ENCODE results near the gene GHRH.

GHRH gene

DNA sequence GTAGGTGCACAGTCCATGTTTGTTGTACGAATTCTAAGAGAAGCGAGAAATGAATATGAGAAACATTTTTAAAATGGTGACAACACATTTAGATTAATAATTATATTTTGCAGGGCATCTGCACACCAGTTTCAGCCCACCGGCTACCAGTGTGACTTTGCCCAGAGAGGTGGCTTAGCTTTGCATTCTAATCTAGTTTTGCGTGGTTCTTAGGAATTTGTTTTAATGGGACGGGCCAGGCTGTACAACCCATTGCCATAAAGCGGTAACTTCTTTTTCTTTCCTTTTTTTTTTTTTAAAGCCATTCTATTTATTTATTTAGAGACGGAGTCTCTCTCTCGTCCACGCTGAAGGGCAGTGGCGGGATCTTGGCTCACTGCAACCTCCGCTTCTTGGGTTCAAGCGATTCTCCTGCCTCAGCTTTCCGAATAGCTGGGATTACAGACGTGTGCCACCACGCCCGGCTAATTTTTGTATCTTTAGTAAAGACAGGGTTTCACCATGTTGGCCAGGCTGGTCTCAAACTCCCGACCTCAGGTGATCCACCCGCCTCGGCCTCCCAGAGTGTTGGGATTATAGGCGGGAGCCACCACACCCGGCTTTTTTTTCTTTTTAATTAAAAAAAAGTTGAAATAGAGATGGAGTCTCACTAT is 28.7 kb upstream of the GHRH start:
- FAIRE-seq = no peak

DNA sequence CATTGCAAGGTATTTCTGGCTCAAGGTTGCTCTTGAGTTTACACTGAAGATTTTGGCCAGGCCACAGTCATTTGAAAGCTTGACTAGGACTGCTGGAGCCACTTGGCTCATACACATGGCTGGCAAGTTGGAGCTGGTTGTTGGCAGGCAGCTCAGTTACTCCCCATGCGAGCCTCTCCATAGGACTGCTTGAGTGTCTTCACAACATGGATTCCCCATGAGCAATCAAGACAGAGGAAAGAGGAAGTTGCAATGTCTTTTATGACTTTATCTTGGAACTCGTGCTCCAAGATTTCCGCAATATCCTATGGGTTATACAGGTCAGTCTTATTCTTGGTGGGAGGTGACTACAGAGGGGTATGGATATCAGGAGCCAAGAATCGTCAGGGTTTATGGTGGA is 26.5 kb upstream of the GHRH start:
- no peak for FAIRE-seq

DNA sequence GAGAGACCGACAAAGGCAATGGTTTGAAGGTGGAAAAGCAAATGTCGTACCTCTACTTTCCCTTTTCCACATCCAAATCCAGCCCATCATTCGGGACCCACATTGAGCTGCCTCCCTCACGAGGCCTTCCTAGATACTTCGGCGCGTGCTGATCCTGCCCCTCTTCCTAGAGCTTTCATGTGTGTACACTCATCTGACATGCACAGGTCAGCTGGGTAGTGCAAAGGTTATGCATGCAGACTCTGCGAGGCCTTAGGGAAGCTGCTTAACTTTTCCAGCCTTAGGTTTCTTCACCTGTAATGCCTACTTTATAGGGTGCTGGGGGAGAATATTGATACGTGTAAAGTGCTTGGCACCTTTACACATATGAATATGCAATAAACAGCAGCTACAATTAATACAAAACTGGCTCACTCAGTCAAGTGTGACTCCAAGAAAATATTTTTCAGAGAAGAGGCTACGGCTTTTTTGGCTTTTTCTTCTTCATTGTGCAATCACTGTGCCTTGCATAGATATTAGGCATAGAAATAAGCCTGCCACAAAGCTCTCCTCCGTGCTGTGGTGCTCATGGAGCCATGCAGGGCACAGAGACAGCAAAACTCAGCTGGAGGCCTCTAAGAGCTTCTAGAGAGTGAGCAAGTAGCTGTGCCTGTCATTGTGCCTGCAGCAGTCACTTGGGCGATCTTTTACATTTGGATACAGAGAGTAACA is 24.2 kb upstream of the GHRH start:
- FAIRE-seq = no peak

DNA sequence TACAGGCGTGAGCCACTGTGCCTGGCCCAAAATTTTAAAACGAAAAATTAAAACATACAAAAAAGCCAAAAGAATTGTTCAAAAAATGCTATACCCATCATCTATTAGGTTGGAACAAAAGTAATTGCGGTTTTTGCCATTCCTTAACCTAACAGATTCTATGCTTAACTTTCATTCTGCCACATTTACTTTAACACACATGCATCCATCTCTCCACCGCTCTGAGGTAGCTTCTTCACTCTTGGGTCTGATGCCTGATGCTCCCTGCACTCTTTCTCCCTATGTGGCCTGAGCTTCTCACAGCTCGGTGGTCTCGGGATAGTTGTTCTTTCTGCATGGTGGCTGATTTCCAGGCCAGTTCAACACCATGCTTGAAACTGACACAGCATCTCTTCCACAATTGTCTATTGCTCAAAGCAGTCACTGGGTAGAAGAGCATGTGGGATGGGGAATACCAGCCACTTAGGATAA is 23.1 kb upstream of the GHRH start:
- FAIRE-seq = no peak

DNA sequence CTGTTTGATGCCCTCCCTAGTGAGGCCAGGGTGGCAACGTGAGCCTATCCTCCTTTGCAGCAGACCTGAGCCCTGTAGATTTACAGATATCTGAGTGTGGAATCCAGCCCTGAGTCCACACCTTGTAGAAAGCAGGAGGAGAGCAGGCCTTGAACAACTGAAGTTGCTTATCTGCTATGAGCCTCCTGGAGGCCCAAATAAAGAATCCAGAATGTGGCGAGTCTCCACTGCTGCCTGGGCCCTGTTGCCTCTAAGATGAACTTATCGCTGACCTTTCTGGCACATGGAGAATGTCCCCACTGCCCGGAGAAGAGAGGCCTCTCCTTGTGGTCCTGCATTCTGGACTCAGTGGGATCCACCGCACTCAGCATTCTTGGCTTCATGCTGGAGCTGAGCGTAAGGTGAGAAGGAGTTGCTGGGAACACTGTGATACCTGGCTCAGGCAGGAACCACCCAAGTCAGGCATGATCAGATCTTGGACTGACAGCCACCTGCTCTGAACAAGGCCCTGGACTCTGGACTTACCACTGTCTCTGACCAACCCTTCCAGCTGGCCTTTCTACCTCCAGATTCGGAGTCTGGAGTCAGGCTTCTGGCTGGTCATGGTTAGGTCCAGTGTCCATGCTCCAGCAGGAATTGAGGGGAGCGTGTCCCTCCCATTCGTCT is 22.0 kb upstream of the GHRH start:
- no peak for FAIRE-seq

DNA sequence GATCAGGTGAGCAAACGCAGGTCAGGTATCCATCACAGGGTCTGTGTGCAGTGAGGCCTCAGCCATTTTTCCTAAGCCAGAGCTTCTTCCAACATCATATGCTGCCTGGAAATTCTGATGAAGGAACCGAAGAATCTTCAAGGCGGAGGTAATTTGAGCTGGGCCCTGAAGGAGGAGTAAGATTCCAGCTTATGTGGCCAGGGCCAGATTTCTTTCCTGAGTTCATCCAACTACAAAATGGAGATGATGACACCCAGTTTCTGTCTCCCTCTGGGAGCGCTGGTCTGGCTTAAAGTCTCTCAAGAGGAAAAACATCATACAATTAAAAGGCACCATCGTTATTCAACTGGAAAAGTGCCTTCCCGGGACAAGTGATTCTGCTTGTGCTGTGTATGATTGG is 20.9 kb upstream of the GHRH start:
- FAIRE-seq = no peak

DNA sequence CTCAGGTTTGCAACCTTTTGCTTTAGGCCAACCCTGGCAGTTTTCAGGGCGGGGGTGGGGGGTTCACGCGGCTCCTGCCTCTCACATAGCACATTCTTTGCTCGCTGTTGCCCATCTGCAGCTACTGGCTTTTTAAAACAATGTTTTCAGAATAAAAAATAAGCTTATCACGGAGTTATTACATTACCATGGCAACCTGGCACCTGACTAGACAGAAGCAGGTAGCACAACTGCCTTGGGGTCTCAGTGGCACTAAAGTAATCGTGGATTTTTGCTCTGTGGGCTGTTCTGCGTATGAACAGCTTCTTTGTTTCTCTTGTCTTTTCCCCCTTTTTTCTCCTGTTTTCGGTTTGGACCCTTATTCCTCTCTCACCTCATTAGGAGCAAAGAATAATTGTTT is 18.8 kb upstream of the GHRH start:
- FAIRE-seq = no peak

DNA sequence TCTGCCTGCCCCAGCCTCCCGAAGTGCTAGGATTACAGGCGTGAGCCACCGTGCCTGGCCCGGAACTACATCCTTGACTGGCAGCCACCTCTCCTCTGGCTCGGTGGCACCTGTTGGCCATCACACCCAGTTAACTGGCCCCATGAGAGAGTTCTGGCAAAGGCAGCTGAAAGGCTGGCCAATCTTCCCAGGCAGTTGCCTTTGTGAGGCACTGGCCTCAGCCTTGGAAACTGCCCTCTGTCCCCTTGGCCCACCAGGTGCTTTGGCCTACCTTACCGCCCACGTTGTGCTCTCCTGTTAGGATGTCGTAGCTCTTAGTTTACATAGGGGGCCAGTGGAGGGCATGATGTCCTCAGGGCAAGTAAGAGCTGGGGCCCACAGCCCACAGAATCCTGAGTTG is 18.2 kb upstream of the GHRH start:
- FAIRE-seq = no peak

DNA sequence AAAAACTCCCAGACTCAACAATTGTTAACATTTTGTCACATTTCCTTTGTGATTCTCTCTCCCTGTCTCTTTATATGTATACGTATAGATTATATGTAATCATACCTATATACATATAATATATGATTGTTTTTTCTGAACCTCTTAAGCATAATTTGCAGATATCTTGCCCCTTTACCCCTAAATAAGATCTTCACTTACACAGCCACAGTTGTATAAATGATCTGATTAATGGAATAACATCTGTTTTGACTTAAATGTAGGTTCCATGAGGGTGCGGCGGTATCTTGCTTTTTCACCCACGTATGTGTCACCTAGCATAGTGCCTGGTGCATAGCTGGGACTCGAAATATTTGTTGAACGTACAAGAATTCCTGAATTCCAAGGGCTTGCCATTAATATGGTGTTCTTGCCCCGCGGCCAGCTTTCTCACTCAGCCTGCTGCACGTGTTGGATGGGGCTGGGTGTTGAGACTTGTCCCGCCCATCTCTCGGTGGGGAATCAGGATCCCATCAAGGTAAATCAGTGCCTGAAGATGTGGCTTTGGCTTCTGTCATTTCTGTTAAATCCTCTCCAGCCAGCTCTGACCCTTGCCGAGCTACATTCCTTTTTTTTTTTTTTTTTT is 17.5 kb upstream of the GHRH start:
- FAIRE-seq = no peak

DNA sequence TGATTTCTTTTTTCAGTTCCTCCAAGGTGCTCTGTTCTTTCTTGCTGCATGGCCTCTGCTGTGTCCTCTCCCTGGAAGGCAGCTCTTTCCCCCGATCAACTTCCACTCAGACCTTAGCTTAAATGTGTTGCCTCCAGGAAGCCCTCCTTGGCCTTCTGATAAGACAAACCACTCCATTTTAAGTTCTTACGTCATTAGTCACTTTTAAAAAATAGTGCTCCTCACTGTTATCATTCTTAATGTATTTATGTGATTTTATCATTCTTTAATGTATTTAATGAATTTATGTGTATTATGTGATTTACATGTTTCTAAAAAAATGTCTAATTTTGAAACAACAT is 15.6 kb upstream of the GHRH start:
- no peak for FAIRE-seq

DNA sequence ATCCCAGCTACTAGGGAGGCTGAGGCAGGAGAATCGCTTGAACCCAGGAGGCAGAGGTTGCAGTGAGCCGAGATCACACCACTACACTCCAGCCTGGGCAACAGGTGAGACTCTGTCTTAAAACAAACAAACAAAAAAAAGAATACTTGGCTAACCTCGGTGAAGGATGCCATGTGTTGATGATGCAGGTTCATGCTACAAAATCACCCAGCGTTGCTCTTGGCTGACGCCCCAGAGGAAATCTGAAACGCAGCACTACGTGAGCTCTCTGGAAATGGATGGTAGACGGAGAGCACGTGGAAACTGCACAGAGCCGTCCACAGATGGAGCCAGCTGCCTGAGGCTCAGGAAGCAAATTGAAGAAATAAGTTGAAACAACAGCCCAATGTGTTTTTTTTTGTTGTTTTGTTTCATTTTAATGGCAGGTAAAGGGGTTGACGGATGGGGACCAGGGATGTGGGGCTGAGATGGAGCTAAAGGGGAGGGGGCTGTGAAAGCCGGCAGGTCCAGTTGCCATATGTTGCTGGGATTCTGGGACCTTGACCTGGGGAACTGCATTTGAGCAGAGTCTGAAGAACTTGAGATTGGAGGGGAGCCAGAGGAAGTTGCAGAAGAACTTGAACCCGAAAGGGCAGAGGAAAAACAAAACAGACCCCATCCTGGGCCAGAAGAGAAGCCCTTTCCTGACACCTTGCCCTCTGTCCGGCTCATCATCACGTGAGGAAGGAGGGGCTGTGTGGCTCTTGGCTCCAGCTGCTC is 15.1 kb upstream of the GHRH start:
- no peak for FAIRE-seq

DNA sequence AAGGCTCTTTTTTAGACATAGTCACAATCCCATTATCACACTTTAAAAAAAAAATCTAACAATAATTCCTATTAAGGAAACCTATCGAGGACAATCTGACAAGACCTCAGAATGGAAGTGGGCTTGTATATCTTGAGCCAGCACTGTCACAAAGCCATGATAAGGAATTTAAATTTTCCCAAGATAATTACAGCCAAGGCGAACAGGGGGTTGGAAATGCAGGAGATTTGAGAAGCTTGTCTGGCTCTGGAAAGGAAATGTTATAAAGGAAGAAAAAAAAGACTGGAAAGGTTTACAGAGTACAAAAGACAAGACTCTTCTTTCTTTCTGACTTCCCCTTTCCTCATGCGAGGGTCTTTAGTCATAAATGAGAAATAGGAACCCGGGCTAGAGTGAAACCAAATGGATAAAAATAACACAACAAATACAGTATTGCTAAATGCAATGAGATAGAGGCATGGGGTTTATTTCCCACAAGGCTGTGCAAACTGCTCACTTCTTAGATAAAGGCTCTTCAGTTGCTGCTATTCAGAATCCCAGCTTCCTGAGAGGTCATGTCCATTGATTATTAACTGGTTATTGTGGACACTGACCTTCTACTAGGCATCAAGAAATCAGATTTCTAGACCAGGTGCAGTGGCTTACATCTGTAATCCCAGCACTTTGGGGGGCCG is 13.4 kb upstream of the GHRH start:
- FAIRE-seq = no peak

DNA sequence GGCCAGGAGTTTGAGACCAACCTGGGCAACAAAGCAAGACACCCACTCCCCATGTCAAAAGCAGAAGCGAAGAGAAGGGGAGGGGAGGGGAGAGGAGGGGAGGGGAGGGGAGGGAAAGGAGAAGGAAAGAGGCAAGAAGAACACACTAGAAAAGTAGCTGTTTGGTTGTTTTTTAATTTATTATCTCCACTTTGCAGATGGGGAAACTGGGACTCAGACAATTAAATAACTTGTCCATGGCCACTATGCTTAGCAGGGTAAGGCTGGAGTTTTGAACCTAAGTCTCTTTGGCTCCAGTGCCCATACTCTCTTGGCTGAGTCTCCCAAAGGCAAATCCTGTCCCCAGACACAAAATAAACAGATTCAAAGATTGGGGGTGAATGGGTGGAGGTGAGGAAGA is 12.4 kb upstream of the GHRH start:
- FAIRE-seq = no peak

DNA sequence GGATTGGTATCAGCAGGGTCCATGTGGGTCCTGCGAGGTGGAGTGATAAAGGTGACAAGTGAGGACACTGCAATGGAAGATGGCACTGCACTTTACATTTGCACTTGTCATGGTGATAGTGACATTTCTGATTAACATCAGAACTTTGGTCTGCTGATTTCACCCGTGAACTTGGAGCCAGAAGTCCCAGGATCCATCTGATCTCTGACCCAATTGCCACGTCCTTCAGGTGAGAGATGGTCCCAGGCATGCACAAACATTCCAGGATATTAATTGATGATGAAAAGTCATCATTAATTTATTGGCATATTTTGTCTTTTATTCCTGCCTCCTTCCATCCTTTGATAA is 9.8 kb upstream of the GHRH start:
- no peak for FAIRE-seq

DNA sequence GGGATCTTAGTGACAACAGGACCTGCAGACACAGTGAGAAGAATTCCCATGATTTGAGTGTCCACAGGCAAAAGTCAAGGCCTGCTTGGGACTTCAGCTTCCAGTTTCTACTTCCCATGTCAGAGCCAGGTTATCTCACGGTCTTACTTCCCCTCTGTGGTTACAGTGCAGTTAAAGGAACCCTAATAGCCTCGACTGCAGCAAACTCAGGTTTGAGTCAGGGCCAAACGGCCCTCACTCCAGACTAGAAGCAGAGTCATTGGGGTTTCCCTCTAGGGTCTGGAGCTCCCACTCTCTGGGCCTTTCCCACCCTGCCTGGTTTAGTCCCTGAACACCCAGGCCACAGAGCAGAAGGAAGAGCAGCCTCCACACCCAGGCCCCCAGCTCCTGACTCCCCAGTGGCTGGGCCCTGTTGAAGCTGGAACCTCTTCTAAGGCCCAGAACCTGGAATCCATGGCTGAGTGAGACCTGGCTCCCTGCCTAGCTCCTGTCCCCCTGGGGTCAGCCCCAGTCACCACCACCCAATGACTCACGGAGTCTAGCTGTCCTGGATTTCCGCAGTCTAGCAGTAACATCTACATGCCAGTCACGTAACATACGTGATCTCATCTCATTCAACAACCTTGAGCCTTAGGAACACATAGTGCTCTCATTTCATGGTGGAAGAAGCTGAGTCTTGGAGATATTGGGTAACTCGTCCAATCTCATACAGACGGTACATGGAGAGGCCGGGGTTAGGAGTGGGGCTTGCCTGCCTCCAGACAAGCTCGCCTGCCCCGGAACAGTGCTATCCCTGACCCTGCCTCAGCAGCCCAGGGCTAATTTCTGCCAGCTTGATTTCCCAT is 9.2 kb upstream of the GHRH start:
- FAIRE-seq = no peak

DNA sequence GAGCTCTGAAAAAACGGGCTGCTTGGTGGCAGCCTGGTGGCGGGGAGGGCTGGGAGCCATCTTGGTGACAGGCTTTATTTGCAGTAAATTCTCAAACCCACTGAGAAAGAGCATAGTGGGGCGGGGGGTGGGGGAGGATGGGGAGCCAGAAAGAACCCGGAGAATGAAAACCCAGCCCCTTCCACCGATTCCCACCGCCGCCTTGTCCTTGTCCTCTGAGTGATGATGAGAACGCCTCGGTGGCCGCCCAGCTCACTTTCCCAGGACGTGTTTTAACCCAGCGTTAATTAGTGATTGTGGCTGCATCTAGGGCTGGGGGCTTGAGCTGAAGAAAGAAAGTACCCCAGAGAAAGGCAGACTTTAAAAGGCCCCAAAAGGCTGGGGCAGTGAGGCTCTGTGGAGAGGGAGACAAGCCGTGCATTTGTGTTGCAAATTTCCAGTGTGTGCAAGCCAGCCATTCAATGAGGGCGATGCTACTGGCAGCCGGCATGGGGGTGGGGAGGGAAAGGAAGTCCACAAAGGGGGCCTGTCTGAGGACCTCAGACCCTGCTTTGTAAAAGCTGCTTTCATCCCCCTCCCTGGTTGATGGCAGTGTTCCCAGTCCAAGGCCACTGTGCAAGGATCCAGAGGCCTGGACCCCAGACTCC is 6.2 kb upstream of the GHRH start:
- FAIRE-seq = no peak

DNA sequence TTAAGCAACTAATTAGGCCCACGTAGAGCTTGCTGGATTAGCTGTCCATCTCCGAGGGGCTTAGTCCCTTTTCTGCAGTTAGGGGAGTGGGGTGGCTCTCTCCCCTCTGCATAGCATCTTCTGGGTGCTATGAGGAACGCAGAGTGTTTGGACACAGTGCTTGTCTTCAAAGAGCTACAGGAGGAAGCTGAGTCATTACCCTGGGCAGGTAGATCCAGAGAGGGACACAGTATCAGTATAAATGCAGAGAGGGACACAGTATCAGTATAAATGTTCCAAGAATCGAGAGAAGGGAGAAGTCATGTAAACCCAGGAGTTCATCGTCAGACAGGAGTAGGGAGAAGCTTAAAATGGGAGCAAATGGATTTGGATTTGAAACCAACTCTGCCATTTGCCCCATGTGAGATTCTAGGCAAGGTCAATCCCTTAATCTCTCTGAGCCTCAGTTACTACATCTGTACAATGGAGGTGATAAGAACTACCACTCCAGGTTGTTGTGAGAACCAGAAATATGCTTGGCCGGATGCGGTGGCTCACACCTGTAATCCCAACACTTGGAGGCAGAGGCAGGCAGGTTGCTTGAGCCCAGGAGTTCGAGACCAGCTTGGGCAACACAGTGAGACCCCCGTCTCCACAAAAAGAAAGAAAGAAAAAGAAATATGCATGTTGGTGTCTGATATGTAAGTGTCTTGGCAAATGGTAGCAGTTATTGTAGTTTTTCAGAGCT is 5.5 kb upstream of the GHRH start:
- FAIRE-seq = no peak

DNA sequence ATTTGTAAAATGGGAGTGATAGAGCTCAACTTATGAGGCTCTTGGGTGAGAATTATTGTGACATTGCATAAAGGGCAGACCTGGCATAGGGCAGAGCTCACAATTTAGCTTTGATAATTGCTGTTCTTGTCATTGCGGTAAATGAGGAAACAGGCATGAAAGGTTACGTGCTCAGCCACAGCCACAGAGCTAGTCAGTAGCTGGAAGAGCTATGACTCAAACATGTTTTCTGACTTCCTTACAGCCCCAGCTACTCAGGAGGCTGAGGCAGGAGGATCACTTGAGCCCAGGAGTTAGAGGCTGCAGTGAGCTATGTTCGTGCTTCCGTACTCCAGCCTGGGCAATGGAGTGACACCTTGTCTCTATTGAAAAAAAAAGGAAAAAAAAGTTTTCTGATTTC is 3.5 kb upstream of the GHRH start:
- FAIRE-seq = no peak

DNA sequence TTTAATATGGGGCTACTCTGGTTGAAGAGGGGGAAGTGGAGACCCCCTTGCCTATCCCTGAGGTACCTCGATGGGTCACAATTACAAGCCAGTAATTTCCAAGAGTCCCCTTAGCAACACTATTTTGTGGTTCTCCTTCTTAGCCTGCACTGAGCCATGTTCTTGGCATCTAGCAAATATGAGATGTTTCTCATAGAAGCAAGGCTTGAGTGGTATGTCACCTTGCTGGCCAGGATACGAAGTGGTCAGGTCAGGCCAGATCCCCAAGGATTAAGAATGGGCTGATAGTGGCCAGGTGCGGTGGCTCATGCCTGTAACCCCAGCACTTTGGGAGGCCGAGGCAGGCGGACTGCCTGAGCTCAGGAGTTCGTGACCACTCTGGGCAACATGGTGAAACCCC is 2.1 kb upstream of the GHRH start:
- no peak for FAIRE-seq

DNA sequence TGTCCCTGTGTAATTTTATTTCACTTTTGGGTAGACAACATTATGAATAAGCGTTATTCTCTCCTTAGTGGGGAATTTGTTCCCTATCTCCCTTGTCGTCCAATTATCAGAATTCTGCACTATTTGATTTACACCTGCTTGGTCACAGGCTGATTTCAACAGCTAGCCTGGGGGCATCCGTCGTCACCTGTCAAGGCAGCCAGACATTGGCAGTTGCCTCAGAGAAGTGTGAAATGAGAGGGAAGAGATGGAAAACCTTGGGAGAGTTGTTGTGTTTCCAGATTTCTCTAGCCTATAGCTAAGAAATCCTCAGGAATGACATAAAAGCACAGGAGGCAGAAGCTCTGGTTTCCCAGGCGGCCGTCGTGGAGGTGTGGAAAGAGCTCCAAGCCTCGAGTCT is 891 bp upstream of the GHRH start:
- FAIRE-seq = no peak

All from endometrium (tissue), 2 donors.